HFFc6 (cell line): ENCODE results near the gene ME2. TPM values are rescaled to one million over a fixed set of nuclear protein-coding genes. Genes with fewer than 3 reads are reported as not detected.
"Not testable (repeated sequence)": the region's sequence is repeated elsewhere in the genome, so short reads cannot be mapped to it uniquely, and the experiment has no call there.

Source experiments
- DNase-seq: peaks from one replicate; pipeline ENCODE4 v3.0.0-alpha.2; 2018
- H3K27ac Mint-ChIP-seq: 2 replicates; pipeline ENCODE4 v1.8.0; 2020; ENCODE audit warnings: mild to moderate bottlenecking, mixed read lengths
- H3K27me3 Mint-ChIP-seq: 2 replicates; pipeline ENCODE4 v1.8.0; 2021; ENCODE audit warnings: mild to moderate bottlenecking, moderate library complexity, mixed read lengths; ENCODE audit not compliant: insufficient read depth
- H3K36me3 Mint-ChIP-seq: 2 replicates; pipeline ENCODE4 v1.8.0; 2021; ENCODE audit warnings: low read depth, mixed read lengths
- H3K4me1 Mint-ChIP-seq: 2 replicates; pipeline ENCODE4 v1.8.0; 2020; ENCODE audit warnings: low read depth, mixed read lengths
- H3K4me3 Mint-ChIP-seq: 2 replicates; pipeline ENCODE4 v1.8.0; 2020; ENCODE audit warnings: mild to moderate bottlenecking, moderate library complexity, mixed read lengths
- H3K9me3 Mint-ChIP-seq: 2 replicates; pipeline ENCODE4 v1.8.0; 2020; ENCODE audit warnings: mild to moderate bottlenecking, mixed read lengths
- CTCF ChIP-seq: fragments of 200-600 bp; sonication (generic); IDR thresholded peaks from 2 replicates; pipeline ENCODE4 v1.5.0; 2021; ENCODE audit warnings: antibody characterized with exemption, mild to moderate bottlenecking
- long read RNA-seq: library from polyadenylated mRNA; unstranded; transcript quantifications from one replicate; pipeline ENCODE4 v2.0.0, GENCODE V29; 2019
- total RNA-seq, 6 experiments: library from RNA; stranded (reverse); fragmentation: NEBNext Ultra II Directional; extraction: Animal tissue kit (Norgen Biotek cat#: 25700); gene quantifications; 2 replicates in 1 of 6; 3 replicates in 5 of 6; pipeline ENCODE4 v1.2.3, GENCODE V29; 2021

The ME2 gene
- 10 to 100 TPM; 34.6 to 43.4 (median 38.7) TPM for total RNA-seq
- long read RNA-seq, full-length matches to known transcripts: 49 of 55 reads
- long read RNA-seq, partial matches to known transcripts: 4 of 55 reads
- long read RNA-seq, other reads (novel, unspliced or antisense): 2 of 55 reads

- DNase-seq: peak; percentile 82
- Mint-ChIP-seq H3K36me3 (no peaks in the 10 kb centered on the region), H3K4me3 (peak within 1 kb of the TSS; percentile 97), H3K4me1 (peaks cover 16% of the 10 kb centered on the region), H3K27me3 (peaks cover 10% of the 10 kb centered on the region), H3K27ac (peak within 1 kb of the TSS; percentile 90), H3K9me3 (no peaks in the 10 kb centered on the region)
- no peak for TF ChIP-seq CTCF
Measured at GRCh38 chr18:50878345-50879301, at the start of gene ME2. Gene ME2 (plus strand): TSS chr18:50879118. CDS start chr18:50895821, 16,703 bp downstream.

- no peak for TF ChIP-seq CTCF
- H3K4me1 Mint-ChIP-seq: no peaks in the 10 kb centered on the region
- H3K27me3 Mint-ChIP-seq: peaks cover 6% of the 10 kb centered on the region; the same call in 1 of the 2 replicates
- H3K27ac Mint-ChIP-seq: no peak overlapping the region
- no peaks in the 10 kb centered on the region for H3K36me3 Mint-ChIP-seq
- no peak overlapping the region for H3K4me3 Mint-ChIP-seq
- no peak for DNase-seq
- no peaks in the 10 kb centered on the region for H3K9me3 Mint-ChIP-seq
Measured at GRCh38 chr18:50829644-50830043, 49.3 kb upstream of the ME2 start.

GRCh38 chr18:50830544-50830943 lies 48.4 kb upstream of the ME2 start:
- TF ChIP-seq CTCF: no peak
- H3K27ac Mint-ChIP-seq: no peak overlapping the region
- no peak overlapping the region for H3K4me3 Mint-ChIP-seq
- no peaks in the 10 kb centered on the region for H3K9me3 Mint-ChIP-seq
- no peak for DNase-seq
- peaks cover 6% of the 10 kb centered on the region; the same call in 1 of the 2 replicates for H3K27me3 Mint-ChIP-seq
- no peaks in the 10 kb centered on the region for H3K36me3 Mint-ChIP-seq
- no peaks in the 10 kb centered on the region for H3K4me1 Mint-ChIP-seq

GRCh38 chr18:50832754-50833153 lies 46.2 kb upstream of the ME2 start:
- peaks cover 16% of the 10 kb centered on the region for H3K4me1 Mint-ChIP-seq
- H3K9me3 Mint-ChIP-seq: no peaks in the 10 kb centered on the region
- DNase-seq: no peak
- H3K27me3 Mint-ChIP-seq: peaks cover 5% of the 10 kb centered on the region; the same call in 1 of the 2 replicates
- H3K36me3 Mint-ChIP-seq: no peaks in the 10 kb centered on the region
- H3K4me3 Mint-ChIP-seq: no peak overlapping the region
- no peak overlapping the region for H3K27ac Mint-ChIP-seq
- no peak for TF ChIP-seq CTCF

- H3K9me3 Mint-ChIP-seq, H3K36me3 Mint-ChIP-seq, H3K4me3 Mint-ChIP-seq, DNase-seq, H3K27ac Mint-ChIP-seq, H3K27me3 Mint-ChIP-seq: not testable (repeated sequence)
- peaks cover 23% of the 10 kb centered on the region for H3K4me1 Mint-ChIP-seq
Measured at GRCh38 chr18:50833496-50833895, 45.4 kb upstream of the ME2 start.

GRCh38 chr18:50836521-50836957 lies 42.4 kb upstream of the ME2 start:
- H3K27me3 Mint-ChIP-seq: peaks cover 19% of the 10 kb centered on the region
- H3K27ac Mint-ChIP-seq: no peak overlapping the region
- peaks cover 23% of the 10 kb centered on the region for H3K4me1 Mint-ChIP-seq
- DNase-seq: peak; percentile 39
- H3K36me3 Mint-ChIP-seq: no peaks in the 10 kb centered on the region
- H3K9me3 Mint-ChIP-seq: no peaks in the 10 kb centered on the region
- TF ChIP-seq CTCF: no peak
- H3K4me3 Mint-ChIP-seq: no peak overlapping the region
